ENCODE data around the gene ARMC12.

ARMC12 gene

DNA sequence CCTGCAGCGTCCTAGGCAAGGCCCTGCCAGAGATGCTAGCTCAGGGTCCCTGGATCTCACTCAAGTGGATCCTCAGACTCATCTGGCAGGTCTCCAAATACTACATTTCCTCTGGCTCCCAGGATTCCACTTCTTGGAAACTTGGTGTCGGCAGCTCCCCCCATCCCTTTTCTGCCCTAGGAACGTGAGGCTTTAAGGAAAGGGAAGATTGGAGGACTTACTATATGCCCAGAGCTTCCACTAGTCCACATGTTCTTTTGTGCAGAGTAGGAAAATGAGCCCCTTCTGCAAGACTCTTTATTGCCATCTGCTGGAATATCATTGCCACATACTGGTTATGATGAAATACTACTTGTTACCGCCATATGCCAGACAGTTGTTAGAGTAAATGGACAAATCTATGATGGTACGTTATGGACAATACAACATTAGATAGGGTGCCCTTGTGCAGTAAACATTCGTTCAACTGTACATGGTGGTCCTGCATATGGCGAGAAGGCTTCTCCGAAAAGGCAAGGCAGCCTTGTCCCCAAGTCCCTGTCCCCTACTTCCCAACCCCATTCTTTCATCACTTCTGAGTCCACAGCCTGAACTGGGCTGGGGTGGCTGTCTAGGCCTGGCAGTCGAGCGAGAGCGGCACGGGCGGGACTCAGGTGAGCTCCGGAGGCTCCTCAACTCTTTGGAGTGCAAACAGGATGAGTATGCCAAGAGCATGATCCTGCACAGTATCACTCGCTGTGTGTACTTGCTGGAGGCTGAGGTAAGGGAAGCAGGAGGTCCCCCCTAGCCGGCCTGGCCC lies 780 bp downstream of the ARMC12 start:
- peak; percentile 76 for DNase-seq

DNA sequence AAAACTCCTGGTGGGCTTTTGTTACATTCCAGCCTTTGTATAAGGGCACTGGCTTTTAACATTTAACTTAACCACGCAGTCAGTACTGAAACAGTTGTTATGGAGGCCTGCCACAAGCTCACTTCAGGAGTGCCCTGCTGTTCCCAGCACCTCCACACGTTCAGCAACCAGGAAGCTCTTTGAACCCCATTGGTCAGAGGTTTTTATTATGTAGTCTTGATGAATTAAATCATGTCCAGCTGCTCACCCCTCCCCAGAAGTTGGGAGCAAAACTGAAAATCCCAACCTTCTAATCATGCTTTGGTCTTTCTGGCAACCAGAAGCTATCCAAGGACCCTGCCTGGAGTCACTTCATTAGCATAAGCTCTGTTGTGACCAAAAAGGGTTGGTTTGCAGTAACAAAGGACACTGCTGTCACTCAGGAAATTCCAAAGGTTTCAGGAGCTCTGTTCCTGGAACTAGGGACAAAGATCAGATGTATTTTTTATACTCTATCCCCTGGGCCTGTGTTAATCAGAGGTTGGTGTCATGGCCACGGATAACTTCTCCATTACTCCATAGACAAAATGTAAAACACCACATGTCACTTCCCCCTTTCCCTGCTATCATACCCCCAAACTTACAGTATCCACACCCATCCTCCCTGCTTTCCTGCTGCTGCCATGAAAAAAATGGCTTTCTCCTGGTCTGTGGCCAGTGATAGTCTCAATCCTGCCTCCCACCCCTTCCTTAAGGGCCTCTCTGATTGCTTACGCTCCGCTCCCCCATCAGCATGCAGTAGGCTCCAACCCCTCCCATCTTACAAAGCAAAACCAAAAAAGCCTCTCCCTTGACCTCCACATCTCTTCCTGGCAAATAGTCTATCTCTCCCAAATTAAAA lies 3.1 kb downstream of the ARMC12 start:
- DNase-seq, result no peak

- DNase-seq, result no peak
These were observed 6.0 kb downstream of the ARMC12 start for GRCh38 chr6:35742842-35743241.

- DNase-seq, result no peak
These were observed 8.7 kb downstream of the ARMC12 start for GRCh38 chr6:35745509-35745908.

DNA sequence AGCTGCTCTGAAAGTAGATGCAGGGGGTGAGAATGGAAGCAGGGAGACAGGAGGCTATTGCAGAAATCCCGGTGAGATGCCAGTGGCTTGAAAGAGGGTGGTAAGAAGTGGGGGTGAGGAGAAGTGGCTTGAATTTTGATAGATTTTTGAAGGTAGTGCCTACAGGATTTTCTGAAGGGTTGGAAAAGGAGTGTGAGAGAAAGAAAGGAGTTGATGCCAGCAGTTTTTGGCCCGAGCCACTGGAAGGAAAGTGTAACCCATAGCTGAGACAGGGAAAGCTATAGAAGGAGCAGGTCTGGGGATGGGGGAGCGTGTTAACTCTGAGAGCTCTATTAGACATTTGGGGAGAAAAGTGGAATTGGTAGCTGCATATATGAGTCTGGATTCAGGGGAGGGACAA lies 9.7 kb downstream of the ARMC12 start:
- no peak for DNase-seq

DNA sequence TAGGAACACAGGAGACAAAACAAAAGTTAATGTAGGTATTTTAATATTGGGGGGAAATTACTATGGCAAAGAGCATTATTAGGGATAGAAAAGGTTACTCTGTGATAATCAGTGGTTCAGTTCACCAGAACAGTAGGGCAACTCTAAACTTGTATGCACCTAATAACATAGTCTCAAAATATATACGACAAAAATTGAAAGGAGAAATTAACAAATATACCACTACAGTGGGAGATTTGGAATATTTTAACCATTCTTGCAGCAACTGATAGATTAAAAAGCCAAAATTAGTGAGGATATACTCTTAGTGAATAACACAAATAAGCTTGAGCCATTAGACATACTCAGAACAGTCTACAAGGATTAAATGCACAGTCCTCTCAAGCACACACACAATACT lies 11.0 kb downstream of the ARMC12 start:
- no peak for DNase-seq

- DNase-seq, result no peak
These were observed 13.7 kb downstream of the ARMC12 start for GRCh38 chr6:35750557-35750956.

DNA sequence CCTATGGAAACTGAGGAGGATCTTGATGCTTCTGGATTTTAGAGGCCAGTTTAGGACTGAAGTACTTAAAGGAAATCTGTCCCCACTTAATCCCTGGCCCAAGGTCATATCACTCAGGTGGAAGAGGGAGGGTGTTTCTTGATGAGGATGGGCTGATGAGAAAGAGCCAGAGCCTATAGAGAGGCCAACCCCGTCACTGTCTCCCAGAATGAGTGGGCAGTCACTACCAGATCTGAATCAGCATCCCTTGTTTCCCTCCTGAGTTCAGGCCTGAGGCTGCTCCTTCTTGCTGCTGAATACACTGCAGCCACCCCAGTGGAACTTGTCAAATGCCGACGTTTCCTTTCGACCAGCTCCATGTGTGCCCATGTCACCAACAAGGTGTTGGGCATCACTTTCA lies 14.8 kb downstream of the ARMC12 start:
- DNase-seq, result no peak

- DNase-seq, result no peak
These were observed 15.5 kb downstream of the ARMC12 start for GRCh38 chr6:35752330-35752729.

- DNase-seq, result no peak
These were observed 17.8 kb downstream of the ARMC12 start for GRCh38 chr6:35754452-35755277.

DNA sequence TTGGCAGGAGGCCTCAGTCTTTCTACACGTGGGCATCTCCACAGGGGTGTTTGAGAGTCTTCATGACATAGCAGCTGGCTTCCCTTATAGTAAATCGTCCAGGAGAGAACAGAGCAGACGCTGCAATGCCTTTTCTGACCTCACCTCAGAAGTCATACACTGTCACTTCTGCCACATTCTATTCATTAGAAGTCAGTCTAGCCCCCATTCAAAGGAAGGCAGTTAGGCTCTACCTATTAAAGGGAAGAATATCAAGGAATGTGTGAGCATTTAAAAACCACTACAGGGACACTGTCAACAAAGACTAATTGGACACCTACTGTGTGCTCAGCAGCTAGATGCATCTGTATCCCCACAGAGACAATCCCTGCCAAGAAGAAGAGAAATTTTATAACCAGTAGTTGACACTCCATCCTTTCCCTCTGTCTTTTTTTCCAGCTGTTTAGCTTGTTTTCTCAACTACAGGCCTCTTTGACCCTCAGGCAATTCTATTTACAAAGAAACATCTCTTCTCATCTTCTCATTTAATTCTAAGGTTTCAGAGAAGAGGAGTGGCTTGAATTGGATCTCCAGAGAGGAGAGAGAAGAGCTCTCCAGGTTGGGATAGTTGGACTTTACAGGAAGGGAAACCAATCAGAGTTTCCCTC lies 18.6 kb downstream of the ARMC12 start:
- no peak for DNase-seq

DNA sequence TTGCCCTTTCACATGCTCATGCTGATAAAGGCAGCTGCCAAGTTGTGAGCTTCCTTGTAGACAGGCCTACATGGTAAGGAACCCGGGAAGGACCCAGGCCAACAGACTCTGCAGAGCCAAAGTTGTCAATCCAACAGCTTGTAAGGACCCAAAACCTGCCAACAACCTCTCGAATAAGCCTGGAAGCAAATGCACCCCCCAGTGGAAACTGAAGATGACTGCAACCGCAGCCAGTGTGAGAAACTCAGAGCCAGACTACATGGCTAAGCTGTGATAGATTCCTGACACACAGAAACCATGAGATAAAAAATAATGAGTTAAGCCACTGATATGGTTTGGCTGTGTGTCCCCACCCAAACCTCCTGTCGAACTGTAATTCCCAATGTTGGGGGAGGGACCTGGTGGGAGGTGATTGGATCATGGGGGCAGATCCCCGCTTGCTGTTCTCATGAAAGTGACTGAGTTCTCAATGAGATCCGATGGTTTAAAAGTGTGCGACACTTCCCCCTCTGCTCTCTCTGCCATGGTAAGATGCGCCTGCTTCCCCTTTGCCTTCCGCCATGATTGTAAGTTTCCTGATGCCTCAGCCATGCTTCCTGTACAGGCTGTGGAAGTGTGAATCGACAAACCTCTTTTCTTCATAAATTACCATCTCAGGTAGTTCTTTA lies 20.8 kb downstream of the ARMC12 start:
- DNase-seq, result no peak

- no peak for DNase-seq
These were observed 22.6 kb downstream of the ARMC12 start for GRCh38 chr6:35759426-35759825.

GRCh38 chr6:35765739-35766138 lies 28.9 kb downstream of the ARMC12 start:
- no peak for DNase-seq

DNA sequence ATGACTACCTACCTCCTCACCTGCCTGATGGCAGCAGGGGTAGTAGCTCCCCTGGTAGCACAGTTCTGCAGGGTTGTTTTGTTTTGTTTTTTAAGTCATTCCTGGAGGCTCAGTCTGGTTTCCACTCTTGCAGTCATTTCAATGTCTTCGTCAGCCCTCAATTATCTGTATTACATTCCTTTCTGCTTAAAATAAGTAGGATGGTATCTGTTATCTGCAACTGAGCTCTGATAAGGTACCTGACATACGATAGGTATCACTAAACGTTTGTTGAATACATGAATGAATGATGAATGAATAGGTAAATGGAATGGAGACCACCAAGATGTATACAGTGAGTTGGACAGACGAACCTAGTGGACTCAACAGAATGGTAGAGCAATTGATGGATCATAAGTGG lies 32.4 kb downstream of the ARMC12 start:
- DNase-seq, result no peak

DNA sequence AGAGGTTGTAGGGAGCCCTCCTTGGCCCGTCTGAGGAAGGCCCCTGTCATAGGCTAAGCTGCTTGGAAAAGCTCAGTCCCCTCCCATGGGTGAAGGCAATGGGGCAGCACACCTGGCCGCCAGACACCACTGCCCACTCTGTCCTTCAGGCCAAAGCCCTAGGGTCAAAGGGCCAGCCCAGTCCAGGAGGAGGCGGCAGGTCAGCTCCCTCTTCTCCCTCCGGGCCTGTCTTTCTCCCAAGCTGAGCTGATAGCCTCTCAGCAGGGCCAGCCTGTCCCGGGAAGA lies 34.5 kb downstream of the ARMC12 start:
- DNase-seq, result no peak

DNA sequence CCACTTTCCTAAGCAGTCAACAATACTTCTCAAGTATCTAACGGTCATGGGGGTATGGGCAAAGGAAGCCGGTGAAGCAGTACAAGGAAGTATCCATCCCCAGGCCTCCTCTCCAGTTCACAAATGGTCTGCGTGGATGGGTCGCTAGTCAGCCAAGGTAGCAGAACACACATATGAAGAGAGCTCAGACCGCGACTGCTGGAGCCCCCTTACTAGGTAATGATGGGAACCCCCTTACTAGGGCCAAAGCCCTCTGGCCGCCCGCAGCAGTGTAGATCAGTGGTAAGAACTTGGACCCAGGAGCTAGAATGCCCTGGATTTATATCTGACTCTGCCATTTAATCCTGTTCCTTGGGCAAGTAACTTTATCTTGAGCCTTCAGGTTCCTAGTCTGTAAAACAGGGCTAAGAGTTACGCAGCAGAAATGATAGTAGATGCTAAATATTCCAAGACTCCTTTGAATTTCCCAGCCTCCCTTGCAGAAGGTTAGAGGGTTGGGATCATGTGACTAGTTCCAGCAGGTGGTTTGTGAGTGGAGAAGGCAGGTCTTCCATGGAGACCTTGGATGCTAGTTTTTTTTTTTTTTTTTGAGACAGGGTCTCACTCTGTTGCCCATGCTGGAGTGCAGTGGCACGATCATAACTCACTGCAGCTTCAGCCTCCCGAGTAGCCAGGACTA lies 37.4 kb downstream of the ARMC12 start:
- DNase-seq, result no peak

GRCh38 chr6:35775031-35775430 lies 38.2 kb downstream of the ARMC12 start:
- DNase-seq, result peak; percentile 11

- DNase-seq, result no peak
These were observed 39.8 kb downstream of the ARMC12 start, which contains the start of gene CLPSL2 for GRCh38 chr6:35776364-35777215. Gene CLPSL2, plus strand, starts transcription at chr6:35776598. Its CDS starts 21 bp downstream, at chr6:35776619.

- no peak for DNase-seq
These were observed 40.7 kb downstream of the ARMC12 start for GRCh38 chr6:35777356-35778102.

Measured in kidney glomerular epithelial cell (primary cell).